AG04450 (cell line): ENCODE data around the gene TTPAL. TPM values are rescaled to one million over a fixed set of nuclear protein-coding genes. Genes with fewer than 3 reads are reported as not detected.

Experiments
- CTCF ChIA-PET: fragments of 300-600, 350-600 bp; formaldehyde crosslinking; extraction: SDS; loops from one replicate; lab custom pipeline; 2022; ENCODE audit warnings: antibody characterized with exemption, inconsistent platforms; lab: Charles Lee
- POLR2A ChIA-PET: fragments of 350-600 bp; formaldehyde crosslinking; extraction: SDS; loops from one replicate; lab custom pipeline; 2021; ENCODE audit warnings: antibody characterized with exemption, inconsistent platforms; lab: Yijun Ruan, JAX
- DNase-seq: peaks from one replicate; pipeline ENCODE4 v3.0.0-alpha.2; 2011; ENCODE audit warnings: low read depth, low spot score
- H3K27ac ChIP-seq: one replicate; pipeline ENCODE4 v1.5.1; 2012; ENCODE audit warnings: low read depth, low read length, control low read depth
- H3K27me3 ChIP-seq: one replicate; pipeline ENCODE4 v1.6.0; 2012; ENCODE audit warnings: low read length; ENCODE audit not compliant: control insufficient read depth, insufficient read depth
- H3K4me3 ChIP-seq: 2 replicates; pipeline ENCODE4 v1.5.1; 2011; ENCODE audit warnings: mild to moderate bottlenecking, low read depth, low read length, control low read depth
- H3K9me3 ChIP-seq: 2 replicates; pipeline ENCODE4 v1.5.1; 2012; ENCODE audit warnings: low read length; ENCODE audit not compliant: control insufficient read depth, insufficient read depth
- polyA plus RNA-seq: library from polyadenylated mRNA; depleted of rRNA; stranded (reverse); fragments of >200 nt; gene quantifications from 2 replicates; pipeline ENCODE4 v1.2.3, GENCODE V29; 2011
- TF ChIP-seq, protein P1 (sequence below): IDR thresholded peaks from 2 replicates; pipeline ENCODE4 v1.5.1; 2011; ENCODE audit warnings: low read depth, low read length, control low read depth, inconsistent platforms

TTPAL gene
- polyA plus RNA-seq, 1 experiment: 11.2 TPM

DNA sequence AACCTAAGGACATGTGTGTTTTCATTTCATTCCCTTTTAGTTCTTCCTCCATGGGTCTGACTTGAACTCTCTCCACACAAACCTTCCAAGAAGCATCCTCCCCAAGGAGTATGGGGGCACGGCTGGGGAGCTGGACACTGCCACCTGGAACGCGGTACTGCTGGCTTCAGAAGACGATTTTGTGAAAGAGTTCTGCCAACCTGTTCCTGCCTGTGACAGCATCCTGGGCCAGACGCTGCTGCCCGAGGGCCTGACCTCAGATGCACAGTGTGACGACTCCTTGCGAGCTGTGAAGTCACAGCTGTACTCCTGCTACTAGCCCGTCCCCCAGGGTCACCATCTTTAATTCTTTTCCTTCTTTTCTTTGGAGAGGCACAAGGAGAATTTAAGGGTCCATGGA lies 13.5 kb downstream of the TTPAL start:
- TF ChIP-seq, protein P1, sequence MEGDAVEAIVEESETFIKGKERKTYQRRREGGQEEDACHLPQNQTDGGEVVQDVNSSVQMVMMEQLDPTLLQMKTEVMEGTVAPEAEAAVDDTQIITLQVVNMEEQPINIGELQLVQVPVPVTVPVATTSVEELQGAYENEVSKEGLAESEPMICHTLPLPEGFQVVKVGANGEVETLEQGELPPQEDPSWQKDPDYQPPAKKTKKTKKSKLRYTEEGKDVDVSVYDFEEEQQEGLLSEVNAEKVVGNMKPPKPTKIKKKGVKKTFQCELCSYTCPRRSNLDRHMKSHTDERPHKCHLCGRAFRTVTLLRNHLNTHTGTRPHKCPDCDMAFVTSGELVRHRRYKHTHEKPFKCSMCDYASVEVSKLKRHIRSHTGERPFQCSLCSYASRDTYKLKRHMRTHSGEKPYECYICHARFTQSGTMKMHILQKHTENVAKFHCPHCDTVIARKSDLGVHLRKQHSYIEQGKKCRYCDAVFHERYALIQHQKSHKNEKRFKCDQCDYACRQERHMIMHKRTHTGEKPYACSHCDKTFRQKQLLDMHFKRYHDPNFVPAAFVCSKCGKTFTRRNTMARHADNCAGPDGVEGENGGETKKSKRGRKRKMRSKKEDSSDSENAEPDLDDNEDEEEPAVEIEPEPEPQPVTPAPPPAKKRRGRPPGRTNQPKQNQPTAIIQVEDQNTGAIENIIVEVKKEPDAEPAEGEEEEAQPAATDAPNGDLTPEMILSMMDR: no peak
- H3K27ac ChIP-seq: no peak overlapping the region
- POLR2A ChIA-PET: interaction anchor here (0.6 kb wide), 1 partner anchor 482 kb away, joined by 3 read pairs; no protein-coding TSS in a partner anchor
- no peaks in the 10 kb centered on the region for H3K9me3 ChIP-seq
- no peak for DNase-seq
- no peaks in the 10 kb centered on the region for H3K27me3 ChIP-seq
- no peak overlapping the region for H3K4me3 ChIP-seq
- CTCF ChIA-PET: no interaction called here

DNA sequence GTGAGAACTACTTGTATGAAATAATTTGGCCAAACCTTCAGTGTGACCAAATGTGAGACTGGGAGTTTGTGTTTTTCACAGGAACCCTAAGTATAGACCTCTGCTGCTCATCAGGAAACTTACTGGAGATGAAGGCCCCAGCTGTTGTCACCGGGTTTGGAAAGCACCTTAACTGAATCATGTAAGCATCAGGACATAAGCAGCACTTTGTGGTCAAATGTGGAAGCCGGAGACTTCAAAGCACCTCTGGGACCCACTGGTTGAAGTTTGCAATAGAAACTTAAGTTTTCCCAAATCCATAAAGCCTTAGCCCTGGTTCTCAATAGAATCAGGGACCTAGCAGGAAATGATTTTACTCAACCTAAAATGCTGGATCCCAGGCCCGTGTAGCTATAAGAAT lies 14.3 kb downstream of the TTPAL start:
- Histone ChIP-seq H3K27ac (no peak overlapping the region), H3K27me3 (no peaks in the 10 kb centered on the region), H3K9me3 (no peaks in the 10 kb centered on the region), H3K4me3 (no peak overlapping the region)
- TF ChIP-seq, protein P1: no peak
- ChIA-PET CTCF (no interaction called here), POLR2A (no interaction called here)
- DNase-seq: no peak

DNA sequence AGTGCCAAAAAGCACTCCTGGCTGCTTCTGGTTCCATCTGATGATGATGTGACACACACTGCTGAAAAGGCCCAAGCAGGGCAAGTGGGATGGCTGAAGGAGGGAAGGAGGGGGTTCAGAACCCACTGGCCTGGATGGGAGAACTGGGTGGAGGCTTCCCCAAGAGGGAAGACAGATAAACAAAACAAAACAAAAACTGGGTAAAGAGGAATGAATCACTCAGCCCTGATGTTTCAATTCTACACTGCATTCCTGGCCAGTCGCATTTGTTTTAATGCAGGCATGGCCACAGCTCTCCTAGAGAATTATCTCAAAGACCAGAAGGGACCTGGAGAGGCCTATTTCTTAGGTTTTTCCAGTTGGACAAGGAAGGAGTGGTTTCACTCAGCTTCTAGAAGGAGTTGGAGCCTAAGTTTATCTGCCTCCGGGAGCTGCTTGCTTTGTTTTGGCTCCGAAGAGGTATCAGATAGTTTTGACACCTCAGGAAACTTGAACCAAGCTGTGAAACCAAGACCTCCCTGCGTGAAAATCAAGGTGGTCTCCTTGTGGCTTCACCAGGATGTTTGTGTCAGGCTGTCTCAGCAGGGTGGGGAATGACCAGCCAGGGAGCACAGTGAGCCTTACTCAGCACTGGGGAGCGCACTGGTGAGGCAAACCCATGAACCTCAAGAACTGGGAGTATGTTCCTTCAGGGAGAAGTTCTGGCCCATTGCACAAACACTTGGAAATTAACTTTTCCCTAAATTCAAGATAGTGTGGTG lies 16.1 kb downstream of the TTPAL start:
- ChIA-PET CTCF (interaction anchor here (0.6 to 3.9 kb wide), 4 partner anchors 14 to 118 kb away, joined by 3 to 14 read pairs (median 7); no protein-coding TSS in a partner anchor), POLR2A (no interaction called here)
- no peak for DNase-seq
- peak overlapping the region; percentile 71 for H3K27ac ChIP-seq
- TF ChIP-seq, protein P1: no peak
- no peaks in the 10 kb centered on the region for H3K27me3 ChIP-seq
- H3K9me3 ChIP-seq: no peaks in the 10 kb centered on the region
- no peak overlapping the region for H3K4me3 ChIP-seq

DNA sequence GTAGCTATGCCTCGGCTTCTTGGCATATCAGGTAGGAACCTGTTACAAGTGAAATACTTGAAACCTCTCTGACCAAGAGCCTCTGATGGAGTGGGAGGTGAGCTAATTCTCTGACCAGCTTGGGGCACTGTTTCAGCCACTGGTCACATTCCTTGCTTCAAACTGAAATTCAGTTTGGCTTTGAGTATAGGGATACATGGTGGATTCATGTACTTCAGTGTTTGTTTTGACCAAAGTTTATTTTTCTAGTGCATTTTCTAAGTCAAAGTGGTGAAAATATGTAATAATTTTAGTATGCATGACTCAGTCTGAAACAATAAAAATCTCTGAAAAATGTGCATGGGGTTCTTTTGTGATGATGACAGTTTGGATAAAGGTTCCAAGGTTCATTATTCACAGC lies 18.6 kb downstream of the TTPAL start:
- H3K27ac ChIP-seq: peak overlapping the region; percentile 89
- peak; percentile 41 for DNase-seq
- CTCF ChIA-PET: interaction anchor here (3.9 kb wide), 1 partner anchor 115 kb away, joined by 14 read pairs; no protein-coding TSS in a partner anchor
- no peak overlapping the region for H3K4me3 ChIP-seq
- TF ChIP-seq, protein P1: no peak
- H3K9me3 ChIP-seq: no peaks in the 10 kb centered on the region
- POLR2A ChIA-PET: no interaction called here
- H3K27me3 ChIP-seq: no peaks in the 10 kb centered on the region

DNA sequence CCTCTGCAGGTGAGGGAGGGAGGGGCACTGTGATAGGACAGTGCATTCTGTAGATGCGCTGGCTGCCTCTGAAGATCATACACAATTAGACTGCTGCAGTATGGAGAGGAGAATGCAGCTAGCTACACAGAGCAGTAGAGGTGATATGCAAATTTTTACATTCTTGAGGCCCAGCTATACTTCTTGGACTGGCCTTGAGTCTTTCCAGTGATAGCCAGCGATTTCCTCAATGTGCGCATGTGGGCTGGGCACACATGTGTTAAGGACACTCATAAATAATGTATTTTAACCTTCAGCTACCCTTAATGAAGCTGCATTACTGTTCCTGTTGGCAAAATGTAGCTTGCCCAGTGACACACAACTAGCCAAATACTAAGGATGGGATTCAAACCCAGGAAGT lies 19.0 kb downstream of the TTPAL start:
- Histone ChIP-seq H3K9me3 (no peaks in the 10 kb centered on the region), H3K27me3 (no peaks in the 10 kb centered on the region), H3K27ac (peak overlapping the region; percentile 89), H3K4me3 (no peak overlapping the region)
- no peak for DNase-seq
- POLR2A ChIA-PET: no interaction called here
- TF ChIP-seq, protein P1: no peak
- CTCF ChIA-PET: interaction anchor here (3.9 kb wide), 1 partner anchor 115 kb away, joined by 14 read pairs; no protein-coding TSS in a partner anchor
